GM19099 (cell line): ENCODE data around the gene COL11A2.

ENCODE experiments used
- POLR2A ChIP-seq: IDR thresholded peaks from 3 replicates; pipeline ENCODE4 v1.6.1; 2011; ENCODE audit warnings: low read depth; ENCODE audit not compliant: insufficient read length; ENCODE audit errors: extremely low read depth

Gene COL11A2

GRCh38 chr6:33187809-33188208, 4.5 kb downstream of the COL11A2 start:
- TF ChIP-seq POLR2A: no peak

- TF ChIP-seq POLR2A: no peak
Measured at GRCh38 chr6:33185654-33186187, 6.5 kb downstream of the COL11A2 start.

GRCh38 chr6:33185190-33185589, 7.1 kb downstream of the COL11A2 start:
- no peak for TF ChIP-seq POLR2A

- no peak for TF ChIP-seq POLR2A
Measured at GRCh38 chr6:33183071-33183683, 9.1 kb downstream of the COL11A2 start.

GRCh38 chr6:33181141-33181540, 11.1 kb downstream of the COL11A2 start:
- no peak for TF ChIP-seq POLR2A

- no peak for TF ChIP-seq POLR2A
Measured at GRCh38 chr6:33178755-33179475, 13.4 kb downstream of the COL11A2 start.

- no peak for TF ChIP-seq POLR2A
Measured at GRCh38 chr6:33177552-33178446, 14.5 kb downstream of the COL11A2 start.

- no peak for TF ChIP-seq POLR2A
Measured at GRCh38 chr6:33176906-33177305, 15.4 kb downstream of the COL11A2 start.

- TF ChIP-seq POLR2A: no peak
Measured at GRCh38 chr6:33175436-33176069, 16.7 kb downstream of the COL11A2 start.

GRCh38 chr6:33174784-33175183, 17.5 kb downstream of the COL11A2 start:
- no peak for TF ChIP-seq POLR2A

GRCh38 chr6:33173535-33174180, 18.6 kb downstream of the COL11A2 start:
- no peak for TF ChIP-seq POLR2A

- no peak for TF ChIP-seq POLR2A
Measured at GRCh38 chr6:33172688-33173534, 19.4 kb downstream of the COL11A2 start.

GRCh38 chr6:33171880-33172687, 20.2 kb downstream of the COL11A2 start:
- TF ChIP-seq POLR2A: no peak
